Smooth muscle cell of the brain vasculature (primary cell): ENCODE data around the gene NAA10.

Source experiments
- DNase-seq: peaks from one replicate; pipeline ENCODE4 v3.0.0-alpha.2; 2012; ENCODE audit warnings: low read depth, low spot score

NAA10 gene

GRCh38 chrX:153966841-153967535 lies 32.2 kb upstream of the NAA10 start:
- no peak for DNase-seq

- DNase-seq, result no peak
These were observed 31.4 kb upstream of the NAA10 start for GRCh38 chrX:153966283-153966688.

DNA sequence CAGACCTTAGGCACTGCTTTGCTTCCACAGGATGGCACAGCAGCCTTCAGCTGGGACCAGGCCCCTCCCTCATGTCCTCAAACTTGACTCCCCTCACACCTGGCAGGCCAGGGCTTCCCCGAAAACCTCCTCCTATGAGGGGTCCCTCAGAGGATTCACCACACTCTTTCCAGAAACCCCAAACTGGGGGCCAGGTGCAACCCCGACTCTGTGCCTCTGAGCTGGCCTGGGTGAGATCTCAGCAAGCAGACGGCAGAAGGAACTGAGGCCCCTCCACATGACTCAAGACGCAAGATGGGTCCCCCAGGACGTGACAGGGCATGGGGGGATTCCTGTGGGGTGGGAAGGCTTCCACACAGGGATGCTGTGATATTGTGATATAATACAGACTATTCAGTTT lies 30.6 kb upstream of the NAA10 start:
- DNase-seq, result no peak

DNA sequence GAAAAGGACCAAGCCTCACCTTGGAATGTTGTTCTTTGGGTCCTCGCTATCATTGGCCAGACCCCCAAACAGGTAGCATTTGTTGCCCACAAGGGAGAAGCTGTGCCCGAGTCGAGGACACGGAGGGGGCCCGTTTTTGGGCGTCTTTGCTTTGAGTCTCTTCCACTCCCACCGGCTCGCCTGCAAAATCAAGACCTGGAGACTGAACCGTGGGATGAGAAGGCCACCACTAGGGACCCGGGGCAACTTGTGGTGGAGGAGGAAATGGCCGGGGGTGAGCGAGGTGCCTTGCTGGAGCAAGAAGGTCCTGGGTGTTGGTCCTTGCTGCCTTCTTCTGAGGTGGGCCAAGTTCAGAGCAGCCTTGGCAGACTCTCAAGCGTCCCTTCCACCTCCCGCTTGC lies 29.3 kb upstream of the NAA10 start:
- no peak for DNase-seq

- DNase-seq, result no peak
These were observed 28.7 kb upstream of the NAA10 start for GRCh38 chrX:153963546-153963945.

- DNase-seq, result no peak
These were observed 26.5 kb upstream of the NAA10 start for GRCh38 chrX:153961292-153961691.

- no peak for DNase-seq
These were observed 25.9 kb upstream of the NAA10 start for GRCh38 chrX:153960786-153961185.

DNA sequence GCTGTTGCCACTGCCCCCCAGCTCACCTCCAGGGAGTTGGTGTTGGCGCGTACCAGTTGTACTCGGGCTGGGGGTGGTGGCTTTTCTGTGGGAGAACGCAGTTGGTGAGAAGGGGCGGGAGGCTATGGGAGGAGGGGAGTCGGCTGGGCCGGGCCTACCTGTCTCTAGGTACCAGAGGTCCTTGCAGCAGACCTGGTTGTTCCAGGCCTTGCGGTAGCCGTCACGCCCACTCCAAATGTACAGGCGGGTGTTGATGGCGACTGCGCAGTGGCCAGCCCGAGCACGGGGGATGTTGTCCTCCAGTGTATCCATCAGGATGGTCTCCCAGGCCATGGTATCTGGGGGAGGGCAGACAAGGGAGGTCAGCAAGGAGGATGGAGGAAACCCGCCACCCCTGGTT lies 25.2 kb upstream of the NAA10 start:
- DNase-seq, result no peak

GRCh38 chrX:153959649-153960048 lies 24.8 kb upstream of the NAA10 start:
- no peak for DNase-seq

DNA sequence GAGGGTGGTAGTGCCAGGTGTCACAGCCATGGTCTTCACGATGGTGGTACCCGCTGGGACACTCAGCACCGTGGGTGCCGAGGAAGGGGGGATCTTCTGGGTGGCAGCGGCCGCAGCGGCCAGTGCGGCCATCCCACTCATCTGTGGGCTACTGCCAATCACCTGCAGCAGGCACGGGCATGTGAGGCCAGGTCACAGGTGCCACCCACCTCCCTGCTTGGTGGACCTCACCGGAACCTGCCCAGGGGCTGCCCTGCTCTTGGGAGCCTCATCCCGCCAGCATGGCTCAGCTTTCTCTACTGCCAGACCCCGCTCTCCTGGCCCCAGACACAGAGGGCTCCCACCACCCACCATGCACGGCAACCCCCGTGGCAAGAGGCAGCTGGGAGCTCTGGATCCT lies 23.8 kb upstream of the NAA10 start:
- no peak for DNase-seq

GRCh38 chrX:153957224-153957623 lies 22.4 kb upstream of the NAA10 start:
- DNase-seq, result no peak

DNA sequence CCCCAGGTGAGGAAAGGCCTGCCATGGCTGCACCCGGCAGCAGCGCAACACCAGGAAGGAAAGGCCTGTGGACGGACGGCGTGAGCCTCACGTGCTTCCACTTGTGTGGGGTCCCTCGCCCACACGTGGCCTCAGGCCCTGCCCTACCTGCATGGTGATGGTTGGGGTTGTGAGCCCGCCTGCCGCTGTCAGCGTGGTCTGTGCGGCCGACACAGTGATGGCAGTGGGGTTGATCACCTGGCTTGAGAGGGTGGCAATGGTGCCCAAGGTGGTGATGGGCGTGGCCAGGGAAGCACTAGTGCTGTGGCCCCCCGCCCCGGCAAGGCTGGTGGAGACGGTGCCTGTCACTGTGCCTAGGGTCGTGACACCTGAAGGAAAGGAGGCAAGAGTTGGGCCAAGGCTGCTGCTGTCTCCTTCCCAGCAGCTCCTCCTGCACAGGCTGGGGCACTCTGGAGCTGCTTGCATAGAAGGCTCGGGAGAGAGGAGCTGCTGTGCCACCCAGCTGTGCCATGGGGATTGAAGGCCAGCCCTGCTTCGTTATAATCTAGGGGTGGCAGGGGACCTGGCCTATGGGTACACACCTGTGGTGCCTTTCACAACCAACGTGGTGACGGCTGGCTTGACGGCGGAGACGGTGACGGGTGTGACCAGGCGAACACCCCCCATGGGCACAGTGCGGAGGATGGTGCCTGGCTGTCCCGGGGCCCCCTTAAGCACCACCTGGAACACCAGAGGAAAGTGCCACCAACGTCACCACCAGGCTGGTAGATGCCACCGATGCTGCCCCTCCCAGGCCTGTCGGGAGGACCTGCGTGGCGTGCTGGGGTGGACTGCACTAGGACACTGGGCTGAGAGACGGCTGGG lies 21.4 kb upstream of the NAA10 start:
- DNase-seq, result no peak

DNA sequence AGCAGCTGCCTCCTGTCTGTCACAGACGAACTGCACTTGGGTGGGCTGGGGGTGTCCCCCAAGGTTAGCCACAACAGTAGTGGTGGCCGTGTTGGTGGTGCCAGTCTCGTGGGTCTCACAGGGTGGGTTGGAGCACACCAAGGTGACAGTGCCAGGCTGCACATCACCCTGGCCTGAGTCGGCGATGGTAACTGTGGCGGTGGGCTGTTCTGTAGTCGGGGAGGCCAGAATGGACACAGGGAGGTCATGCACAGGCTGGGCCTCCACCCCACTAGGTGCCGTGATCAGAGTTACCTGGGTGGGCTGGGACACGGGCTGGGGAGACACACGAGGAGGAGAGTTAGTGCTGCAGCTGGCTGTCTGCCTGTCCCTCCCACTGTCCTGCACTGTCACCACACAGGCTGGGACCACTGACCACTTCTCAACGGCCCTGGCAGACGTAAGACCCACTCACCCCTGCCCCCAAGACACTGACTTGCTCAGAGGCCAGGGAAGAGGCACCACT lies 20.4 kb upstream of the NAA10 start:
- no peak for DNase-seq

- DNase-seq, result no peak
These were observed 19.9 kb upstream of the NAA10 start for GRCh38 chrX:153954558-153955227.

DNA sequence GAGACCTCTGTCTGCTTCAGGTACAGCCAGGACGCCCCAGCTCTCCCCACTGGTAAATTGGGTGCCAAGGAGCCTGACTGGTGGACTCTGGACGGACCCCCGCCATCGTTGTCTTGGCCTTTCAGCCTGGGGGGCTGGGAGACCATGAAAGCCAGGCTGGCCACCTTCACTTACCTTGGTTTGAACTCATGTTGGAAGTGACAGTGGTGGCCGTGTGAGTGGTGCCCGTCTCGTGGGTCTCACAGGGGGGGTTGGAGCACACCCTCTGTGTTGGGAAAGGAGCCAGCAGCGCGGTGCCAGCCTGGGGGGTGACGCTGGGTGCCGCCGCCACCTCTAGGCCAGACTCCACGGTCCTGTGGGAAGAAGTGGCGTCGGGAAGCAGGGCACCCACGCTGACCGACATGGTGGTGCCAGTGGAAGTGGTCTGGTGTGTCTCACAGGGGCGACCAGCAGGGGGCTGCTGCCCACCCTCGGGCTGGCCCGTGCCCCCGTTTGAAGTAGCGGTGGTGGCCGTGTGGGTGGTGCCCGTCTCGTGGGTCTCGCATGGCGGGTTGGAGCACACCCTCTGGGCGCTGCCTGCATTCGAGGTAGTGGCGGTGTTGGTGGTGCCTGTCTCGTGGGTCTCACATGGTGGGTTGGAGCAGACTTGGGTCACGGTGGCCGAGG lies 19.2 kb upstream of the NAA10 start:
- DNase-seq, result no peak

GRCh38 chrX:153953342-153953830 lies 18.5 kb upstream of the NAA10 start:
- DNase-seq, result no peak

- DNase-seq, result no peak
These were observed 17.7 kb upstream of the NAA10 start for GRCh38 chrX:153952373-153953026.

- DNase-seq, result no peak
These were observed 17.0 kb upstream of the NAA10 start for GRCh38 chrX:153951683-153952372.

GRCh38 chrX:153950127-153950526 lies 15.3 kb upstream of the NAA10 start:
- no peak for DNase-seq
